Smooth muscle cell of the umbilical artery (primary cell): Measurements from ENCODE around the gene SMIM12. TPM values are rescaled to one million over a fixed set of nuclear protein-coding genes. Genes with fewer than 3 reads are reported as not detected.

Source experiments
- total RNA-seq: library from RNA; depleted of rRNA; stranded (reverse); fragments of >200 nt; gene quantifications from 2 replicates; pipeline ENCODE4 v1.2.3, GENCODE V29; 2014

The SMIM12 gene, protein sequence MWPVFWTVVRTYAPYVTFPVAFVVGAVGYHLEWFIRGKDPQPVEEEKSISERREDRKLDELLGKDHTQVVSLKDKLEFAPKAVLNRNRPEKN
- 18.4 and 26.8 TPM in 2 replicates for total RNA-seq

DNA sequence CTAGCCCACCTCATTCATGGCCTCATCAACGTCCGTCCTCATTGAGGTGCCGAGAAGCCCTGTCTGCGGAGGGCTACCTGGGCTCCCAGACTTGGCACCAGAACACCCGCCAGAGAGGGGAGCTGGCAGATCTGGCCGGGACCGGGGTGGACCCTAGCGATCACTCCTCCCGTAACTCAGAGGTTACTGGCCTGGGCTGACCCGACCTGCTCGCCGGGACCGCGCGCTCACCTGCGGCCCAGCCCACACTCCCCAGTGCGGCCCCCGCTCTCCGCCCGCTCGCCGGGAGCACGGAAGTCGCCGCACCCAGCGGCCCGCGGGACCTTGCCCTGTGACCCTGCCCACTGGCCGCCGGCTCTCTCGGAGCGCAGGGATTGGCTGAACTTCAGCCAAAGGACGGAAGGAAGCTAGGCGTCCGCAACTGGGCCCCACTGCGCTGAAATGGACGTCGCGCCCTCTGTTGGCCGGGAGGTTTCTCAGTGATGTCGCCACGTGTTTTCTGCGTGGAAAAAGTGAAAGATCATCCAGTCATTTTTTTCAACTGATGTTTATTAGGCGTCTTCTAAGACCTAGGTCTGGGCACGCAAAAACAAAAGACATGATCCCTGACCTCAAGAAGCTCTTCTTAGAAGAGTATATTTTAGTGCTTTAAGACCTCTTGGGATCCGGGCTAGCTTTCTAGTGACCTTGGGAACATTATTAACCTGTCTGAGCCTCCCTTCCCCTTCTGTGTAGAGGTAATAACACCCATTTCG is at the start of gene SMIM12:
Gene SMIM12, minus strand, starts transcription at position 304 of the 755 bp plus-strand sequence. CDS start 3,772 bp downstream, outside the sequence.

Other genes with a start within 250 kb of the SMIM12 start
- gene GJB5, start 104.7 kb downstream of the SMIM12 start, total RNA-seq: 0.09 TPM in 1 of 2 replicates, not detected in the other
- gene GJB4, start 100.0 kb downstream of the SMIM12 start, total RNA-seq: not detected in 2 replicates
- not detected in 2 replicates for gene GJB3, start 78.5 kb downstream of the SMIM12 start, total RNA-seq
- 0.09 TPM in 1 of 2 replicates, not detected in the other for gene GJA4, start 66.8 kb downstream of the SMIM12 start, total RNA-seq
- gene DLGAP3, start 69.9 kb upstream of the SMIM12 start, total RNA-seq: under 0.01 TPM in 1 of 2 replicates, not detected in the other
- gene TMEM35B, start 125.6 kb upstream of the SMIM12 start, total RNA-seq: 17.0 and 49.3 TPM in 2 replicates
- 15.4 and 20.5 TPM in 2 replicates for gene ZMYM6, start 172.2 kb upstream of the SMIM12 start, total RNA-seq
- gene ZMYM1, start 219.6 kb upstream of the SMIM12 start, total RNA-seq: 21.7 and 26.3 TPM in 2 replicates